ENCODE results near the gene DENND4A.

- TF ChIP-seq POLR2A (IDR thresholded peaks at IDR 0.05) (no peak), CTCF (IDR thresholded peaks at IDR 0.05 in 8 of 11, conservative IDR thresholded peaks at IDR 0.05 in 3 of 11) (no peak)
Measured at GRCh38 chr15:65618560-65619109, 173.5 kb downstream of the DENND4A start.

Measured in spleen (tissue), 7 donors.